Caco-2 (cell line): ENCODE measurements around the gene NR5A2. TPM values are rescaled to one million over a fixed set of nuclear protein-coding genes. Genes with fewer than 3 reads are reported as not detected.

Source experiments
- BruUV-seq: library from RNA; stranded (reverse); fragments of 400-500 nt; replicated peaks from 2 replicates; lab custom pipeline; 2021; lab: Mats Ljungman, UMichigan
- CTCF ChIA-PET: fragments of 300-600 bp; sonication (Branson Sonifier 250); formaldehyde crosslinking; loops from one replicate; lab custom pipeline; 2022; ENCODE audit warnings: antibody characterized with exemption; lab: Charles Lee
- POLR2A ChIA-PET: fragments of 300-600 bp; sonication (Branson Sonifier 250); formaldehyde crosslinking; loops from one replicate; lab custom pipeline; 2022; ENCODE audit warnings: antibody characterized with exemption; lab: Charles Lee
- DNase-seq, 2 experiments: peaks; one replicate each; pipeline versions ENCODE4 v3.0.0 to v3.0.0-alpha.2; 2020 to 2022
- H3K27me3 ChIP-seq: replicated peaks from 2 replicates; pipeline ENCODE4 v1.6.0; 2011; ENCODE audit warnings: low read length; ENCODE audit not compliant: control insufficient read depth, insufficient read depth
- H3K36me3 ChIP-seq: 2 replicates; pipeline ENCODE4 v1.5.1; 2011; ENCODE audit warnings: low read length; ENCODE audit not compliant: control insufficient read depth, insufficient read depth
- H3K4me1 ChIP-seq: fragments of 250-450 bp; sonication (Bioruptor Pico); 2 replicates; pipeline ENCODE4 v1.5.1; 2020; ENCODE audit warnings: mild to moderate bottlenecking
- H3K4me3 ChIP-seq: 2 replicates; pipeline ENCODE4 v1.5.1; 2011; ENCODE audit warnings: low read depth, mild to moderate bottlenecking, control low read depth, low read length
- H3K9me3 ChIP-seq: fragments of 250-450 bp; sonication (Bioruptor Pico); 2 replicates; pipeline ENCODE4 v1.5.1; 2020; ENCODE audit warnings: mild to moderate bottlenecking, moderate library complexity
- H3K27ac Mint-ChIP-seq: one replicate; pipeline ENCODE4 v1.8.0; 2022; ENCODE audit warnings: mixed read lengths; ENCODE audit not compliant: unreplicated experiment
- H3K27me3 Mint-ChIP-seq: one replicate; pipeline ENCODE4 v1.8.0; 2022; ENCODE audit warnings: mixed read lengths; ENCODE audit not compliant: insufficient read depth, unreplicated experiment
- H3K36me3 Mint-ChIP-seq: one replicate; pipeline ENCODE4 v1.8.0; 2022; ENCODE audit warnings: mild to moderate bottlenecking, mixed read lengths; ENCODE audit not compliant: insufficient read depth, unreplicated experiment
- H3K4me1 Mint-ChIP-seq: one replicate; pipeline ENCODE4 v1.8.0; 2022; ENCODE audit warnings: low read depth, mixed read lengths; ENCODE audit not compliant: unreplicated experiment
- H3K4me3 Mint-ChIP-seq: one replicate; pipeline ENCODE4 v1.8.0; 2022; ENCODE audit warnings: mild to moderate bottlenecking, moderate library complexity, mixed read lengths; ENCODE audit not compliant: unreplicated experiment
- H3K9me3 Mint-ChIP-seq: one replicate; pipeline ENCODE4 v1.8.0; 2022; ENCODE audit warnings: mixed read lengths; ENCODE audit not compliant: unreplicated experiment
- CTCF ChIP-seq, 2 experiments: fragments of 200-600 bp in 1 of 2; IDR thresholded peaks; 1 replicate in 1 of 2; 2 replicates in 1 of 2; pipeline versions ENCODE4 v1.5.1 to v1.8.0; 2011 to 2022; ENCODE audit warnings: antibody characterized with exemption in 1 of 2, control low read depth in 1 of 2, inconsistent platforms in 1 of 2, low read depth in 1 of 2, low read length in 1 of 2, mild to moderate bottlenecking in 1 of 2, moderate library complexity in 1 of 2; ENCODE audit not compliant: insufficient read depth in 1 of 2, severe bottlenecking in 1 of 2, unreplicated experiment in 1 of 2
- intact Hi-C: fragments of 100-400 bp; cut with micrococcal nuclease; formaldehyde crosslinking; loops from one replicate; pipeline ENCODE4 v1.10.0; 2022; ENCODE audit not compliant: unreplicated experiment
- total RNA-seq: library from RNA; stranded (reverse); gene quantifications from 2 replicates; pipeline ENCODE4 v1.2.3, GENCODE V29; 2022

Gene NR5A2
- total RNA-seq, 1 experiment from 2014 or later: 6.5 TPM

- Mint-ChIP-seq H3K4me1 (peaks cover 11% of the 10 kb centered on the region), H3K4me3 (no peak overlapping the region), H3K27me3 (no peaks in the 10 kb centered on the region), H3K36me3 (peaks cover 10% of the 10 kb centered on the region), H3K27ac (no peak overlapping the region), H3K9me3 (no peaks in the 10 kb centered on the region)
- Histone ChIP-seq H3K36me3 (0 out of 2 replicates have a peak, but pooled peaks cover 1% of the 10 kb centered on the region), H3K4me1 (peaks cover 31% of the 10 kb centered on the region), H3K4me3 (no peak overlapping the region), H3K9me3 (no peaks in the 10 kb centered on the region), H3K27me3 (no peaks in the 10 kb centered on the region)
- CTCF ChIA-PET: no interaction called here
- no TSS peak for BruUV-seq
- intact Hi-C loops: loop anchor here (10.0 kb wide), 2 partner anchors 361 to 439 kb away; no protein-coding TSS in a partner anchor
- TF ChIP-seq CTCF (IDR thresholded peaks at IDR 0.05; ENCODE audit: insufficient read depth in 1 of 2, low read depth in 1 of 2, low read length in 1 of 2, severe bottlenecking in 1 of 2, unreplicated experiment in 1 of 2): no peak
- POLR2A ChIA-PET: no interaction called here
- DNase-seq: no peak
Observed at GRCh38 chr1:200046115-200046514, 18.6 kb downstream of the NR5A2 start.

GRCh38 chr1:200048244-200048643 lies 20.7 kb downstream of the NR5A2 start:
- Histone ChIP-seq H3K4me3 (no peak overlapping the region), H3K4me1 (peaks cover 28% of the 10 kb centered on the region), H3K27me3 (no peaks in the 10 kb centered on the region), H3K36me3 (0 out of 2 replicates have a peak, but pooled peaks cover 1% of the 10 kb centered on the region), H3K9me3 (no peaks in the 10 kb centered on the region)
- H3K9me3 Mint-ChIP-seq: no peaks in the 10 kb centered on the region
- no peak for TF ChIP-seq CTCF (IDR thresholded peaks at IDR 0.05; ENCODE audit: insufficient read depth in 1 of 2, low read depth in 1 of 2, low read length in 1 of 2, severe bottlenecking in 1 of 2, unreplicated experiment in 1 of 2)
- H3K27me3 Mint-ChIP-seq: no peaks in the 10 kb centered on the region
- no TSS peak for BruUV-seq
- DNase-seq: no peak
- H3K27ac Mint-ChIP-seq: no peak overlapping the region
- H3K4me1 Mint-ChIP-seq: peaks cover 16% of the 10 kb centered on the region
- intact Hi-C loops: loop anchor here (2.0 to 10.0 kb wide), 3 partner anchors 29 to 437 kb away; no protein-coding TSS in a partner anchor
- no peak overlapping the region for H3K4me3 Mint-ChIP-seq
- POLR2A ChIA-PET: no interaction called here
- H3K36me3 Mint-ChIP-seq: peaks cover 18% of the 10 kb centered on the region
- CTCF ChIA-PET: no interaction called here

- no peak overlapping the region for H3K27ac Mint-ChIP-seq
- H3K27me3 ChIP-seq: no peaks in the 10 kb centered on the region
- H3K4me3 Mint-ChIP-seq: no peak overlapping the region
- ChIA-PET CTCF (no interaction called here), POLR2A (no interaction called here)
- H3K4me1 ChIP-seq: peaks cover 34% of the 10 kb centered on the region
- no peaks in the 10 kb centered on the region for H3K9me3 Mint-ChIP-seq
- no peak for TF ChIP-seq CTCF (IDR thresholded peaks at IDR 0.05; ENCODE audit: insufficient read depth in 1 of 2, low read depth in 1 of 2, low read length in 1 of 2, severe bottlenecking in 1 of 2, unreplicated experiment in 1 of 2)
- H3K4me3 ChIP-seq: no peak overlapping the region
- no peak for DNase-seq
- BruUV-seq: no TSS peak
- H3K36me3 ChIP-seq: 0 out of 2 replicates have a peak, but pooled peaks cover 1% of the 10 kb centered on the region
- intact Hi-C loops: loop anchor here (2.0 to 10.0 kb wide), 3 partner anchors 27 to 435 kb away; no protein-coding TSS in a partner anchor
- peaks cover 23% of the 10 kb centered on the region for H3K4me1 Mint-ChIP-seq
- no peaks in the 10 kb centered on the region for H3K27me3 Mint-ChIP-seq
- H3K36me3 Mint-ChIP-seq: peaks cover 18% of the 10 kb centered on the region
- H3K9me3 ChIP-seq: no peaks in the 10 kb centered on the region
Observed at GRCh38 chr1:200049810-200050209, 22.3 kb downstream of the NR5A2 start.
